HG02938 (cell line): ENCODE measurements around the gene SERPINI2.

Experiments
- ATAC-seq: cut with Tn5 transposase; IDR thresholded peaks from one replicate; pipeline ENCODE4 v1.9.1; 2021; ENCODE audit warnings: mild to moderate bottlenecking, moderate library complexity; ENCODE audit not compliant: unreplicated experiment

SERPINI2 gene

GRCh38 chr3:167473863-167474262, at the start of gene SERPINI2:
TSS of gene SERPINI2 (minus strand) at chr3:167474042. CDS start at chr3:167471834, 2,208 bp downstream.
- no peak for ATAC-seq

GRCh38 chr3:167521006-167521355, 47.1 kb upstream of the SERPINI2 start:
- ATAC-seq: no peak

GRCh38 chr3:167520266-167521005, 46.6 kb upstream of the SERPINI2 start:
- ATAC-seq: no peak

GRCh38 chr3:167507954-167508353, 34.1 kb upstream of the SERPINI2 start:
- ATAC-seq: no peak

GRCh38 chr3:167502401-167502800, 28.6 kb upstream of the SERPINI2 start:
- ATAC-seq: no peak

- no peak for ATAC-seq
Observed at GRCh38 chr3:167501941-167502340, 28.1 kb upstream of the SERPINI2 start.

- no peak for ATAC-seq
Observed at GRCh38 chr3:167497903-167498302, 24.1 kb upstream of the SERPINI2 start.

GRCh38 chr3:167493244-167493643, 19.4 kb upstream of the SERPINI2 start:
- ATAC-seq: peak; percentile 55

- ATAC-seq: no peak
Observed at GRCh38 chr3:167491621-167492020, 17.8 kb upstream of the SERPINI2 start.

GRCh38 chr3:167489571-167489970, 15.7 kb upstream of the SERPINI2 start:
- ATAC-seq: no peak

- ATAC-seq: no peak
Observed at GRCh38 chr3:167487556-167487955, 13.7 kb upstream of the SERPINI2 start.

GRCh38 chr3:167484551-167484950, 10.7 kb upstream of the SERPINI2 start:
- no peak for ATAC-seq

GRCh38 chr3:167483708-167484475, 10.1 kb upstream of the SERPINI2 start:
- ATAC-seq: no peak

GRCh38 chr3:167481164-167481563, 7.3 kb upstream of the SERPINI2 start:
- no peak for ATAC-seq

GRCh38 chr3:167480748-167481147, 6.9 kb upstream of the SERPINI2 start:
- ATAC-seq: no peak

- no peak for ATAC-seq
Observed at GRCh38 chr3:167469381-167469780, 4.5 kb downstream of the SERPINI2 start.

GRCh38 chr3:167467848-167468611, 5.8 kb downstream of the SERPINI2 start:
- ATAC-seq: no peak

- ATAC-seq: no peak
Observed at GRCh38 chr3:167466966-167467365, 6.9 kb downstream of the SERPINI2 start.

GRCh38 chr3:167456157-167456799, 17.6 kb downstream of the SERPINI2 start:
- ATAC-seq: no peak

GRCh38 chr3:167453815-167454214, 20.0 kb downstream of the SERPINI2 start:
- no peak for ATAC-seq

GRCh38 chr3:167451282-167451681, 22.6 kb downstream of the SERPINI2 start:
- no peak for ATAC-seq
